ENCODE data around the gene PLGLB2.
"Not testable (repeated sequence)": the region's sequence is repeated elsewhere in the genome, so short reads cannot be mapped to it uniquely, and the experiment has no call there.

Gene PLGLB2

GRCh38 chr2:87747791-87748190, at the start of gene PLGLB2:
PLGLB2 (plus strand) TSS chr2:87748087; CDS start chr2:87748154, 67 bp downstream.
- not testable (repeated sequence) for DNase-seq (ENCODE audit: low spot score in 2 of 2); H3K4me3 Mint-ChIP-seq; H3K4me1 Mint-ChIP-seq; H3K9me3 Mint-ChIP-seq; H3K36me3 Mint-ChIP-seq; ATAC-seq; H3K27ac Mint-ChIP-seq

DNA sequence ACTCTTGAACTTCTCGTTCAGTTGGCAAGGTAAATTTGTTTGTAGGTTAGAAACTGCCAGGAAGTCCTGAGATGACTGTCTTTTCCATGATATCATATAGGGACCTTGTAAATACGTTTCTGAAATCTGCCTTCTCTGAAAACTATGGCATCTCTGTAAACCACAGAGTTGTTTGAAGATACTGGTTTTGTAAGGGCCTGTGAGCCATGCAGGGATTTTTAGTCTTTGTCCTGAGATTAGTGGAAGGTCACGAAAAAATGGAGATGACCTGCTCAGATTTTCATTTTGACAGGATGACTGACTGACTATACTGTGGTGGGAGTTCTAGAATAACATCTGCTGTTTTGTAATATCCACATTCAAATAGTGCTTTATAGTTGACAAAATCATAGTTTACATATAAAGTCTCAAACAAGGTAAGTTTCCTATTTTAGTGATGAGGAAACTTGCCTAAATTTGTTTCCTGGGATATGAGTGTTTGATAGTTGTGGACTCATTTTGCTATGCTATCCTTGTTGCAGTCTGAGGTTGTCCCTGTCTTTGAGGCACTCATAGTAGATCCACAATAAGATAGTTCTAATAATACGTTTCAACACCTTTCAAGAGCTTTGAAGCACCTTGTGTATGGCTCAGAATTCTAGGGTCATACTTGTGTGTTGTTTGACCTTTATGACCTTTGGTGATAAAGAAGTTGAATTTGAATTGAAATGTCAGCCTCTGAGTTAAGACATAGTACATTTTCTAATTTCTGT, 43.1 kb upstream of the PLGLB2 start:
- not testable (repeated sequence) for H3K36me3 Mint-ChIP-seq

DNA sequence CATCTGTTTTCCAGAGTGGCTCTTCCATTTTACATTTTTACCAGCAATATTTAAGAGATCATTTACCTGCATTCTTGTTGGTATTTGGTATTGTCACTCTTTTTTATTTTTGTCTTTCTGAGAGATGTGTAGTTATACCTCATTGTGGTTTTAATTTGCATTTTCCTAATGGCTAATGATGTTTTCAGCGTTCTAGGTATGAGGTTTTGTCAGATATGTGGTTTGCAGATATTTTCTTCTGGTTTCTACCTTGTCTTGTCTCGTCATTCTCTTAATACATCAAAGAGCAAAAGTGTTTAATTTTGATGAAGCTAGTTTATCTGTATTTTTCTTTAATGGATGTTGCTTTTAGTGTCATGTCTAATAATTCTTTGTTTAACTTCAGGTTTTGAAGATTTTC, 39.5 kb upstream of the PLGLB2 start:
- not testable (repeated sequence) for H3K4me3 Mint-ChIP-seq; H3K9me3 Mint-ChIP-seq; H3K36me3 Mint-ChIP-seq; DNase-seq (ENCODE audit: low spot score in 2 of 2); H3K27ac Mint-ChIP-seq; H3K4me1 Mint-ChIP-seq
- peak; percentile 20 for ATAC-seq

More for the DNA sequence above, 43.1 kb upstream of the PLGLB2 start:
- DNase-seq (ENCODE audit: low spot score in 2 of 2); H3K4me1 Mint-ChIP-seq; H3K9me3 Mint-ChIP-seq; H3K4me3 Mint-ChIP-seq: not testable (repeated sequence)
- H3K27ac Mint-ChIP-seq: peak overlapping the region; percentile 86
- ATAC-seq: peak; percentile 95

DNA sequence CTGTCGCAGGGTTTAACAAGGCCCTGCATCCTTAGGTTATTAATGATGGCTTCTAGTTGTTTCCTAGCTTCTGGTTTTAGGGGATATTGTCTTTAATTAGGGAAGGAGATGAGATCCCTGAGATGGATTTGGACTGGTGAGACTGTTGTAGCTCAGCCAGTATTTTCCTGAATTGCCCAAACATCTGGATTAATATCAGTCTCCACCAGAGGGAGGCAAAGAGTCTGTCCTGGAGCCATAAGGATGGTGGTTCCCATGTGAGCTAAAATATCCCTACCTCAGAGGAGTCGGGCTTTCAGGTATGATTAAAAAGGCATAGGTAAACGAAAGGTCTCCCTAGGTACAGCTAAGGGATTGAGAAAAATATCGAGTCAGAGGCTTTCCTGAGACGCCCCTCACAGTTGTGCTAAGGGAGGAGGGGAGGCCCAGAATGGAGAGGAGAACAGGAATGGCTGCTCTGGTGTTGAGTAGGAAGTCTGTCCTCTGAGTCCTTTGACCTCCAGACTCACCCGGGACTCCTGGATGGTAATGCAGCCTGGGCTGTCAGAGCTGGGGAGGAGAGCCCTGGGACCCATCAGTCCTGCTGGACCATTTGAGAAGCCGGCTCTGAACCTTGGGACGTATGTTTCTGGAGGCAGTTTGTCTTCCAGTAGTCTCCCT, 19.8 kb upstream of the PLGLB2 start:
- H3K4me1 Mint-ChIP-seq; H3K36me3 Mint-ChIP-seq; H3K4me3 Mint-ChIP-seq; H3K9me3 Mint-ChIP-seq; H3K27ac Mint-ChIP-seq; DNase-seq (ENCODE audit: low spot score in 2 of 2); ATAC-seq: not testable (repeated sequence)

GRCh38 chr2:87740928-87741327, 7.0 kb upstream of the PLGLB2 start:
- not testable (repeated sequence) for H3K4me1 Mint-ChIP-seq; DNase-seq (ENCODE audit: low spot score in 2 of 2); H3K4me3 Mint-ChIP-seq; H3K36me3 Mint-ChIP-seq; H3K27ac Mint-ChIP-seq; ATAC-seq; H3K9me3 Mint-ChIP-seq

DNA sequence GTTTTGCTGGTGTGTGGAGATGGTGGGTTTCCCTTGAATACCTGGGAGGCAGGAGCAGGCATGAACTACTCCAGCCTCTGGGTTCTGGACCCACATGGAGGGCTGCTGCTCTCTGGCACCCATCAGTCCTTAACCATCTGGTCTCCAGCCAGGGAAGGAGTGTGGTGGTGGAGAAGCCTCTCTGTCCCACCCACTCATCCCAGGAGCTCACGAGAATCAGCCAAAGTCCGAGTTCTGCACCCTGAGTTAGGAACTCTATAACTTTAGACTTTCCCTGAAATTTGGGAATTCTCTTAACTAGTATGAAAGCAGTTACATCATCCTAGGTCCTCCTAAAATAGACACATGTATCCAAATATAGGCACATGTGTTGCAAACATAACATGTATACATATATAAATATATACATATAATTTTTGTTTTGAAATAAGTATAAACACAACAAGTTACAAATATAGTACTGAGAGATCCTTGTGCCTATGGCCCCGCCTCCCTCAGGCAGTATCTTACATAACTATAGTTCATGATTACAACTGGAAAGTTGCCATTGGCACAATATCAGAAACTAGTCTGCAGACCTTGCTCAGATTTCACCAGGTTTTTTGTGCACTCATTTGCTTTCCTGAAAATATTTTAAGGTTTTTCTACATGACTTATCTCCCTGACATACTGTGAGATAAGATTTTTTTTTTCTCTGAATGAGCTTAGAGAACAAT, 5.3 kb upstream of the PLGLB2 start:
- H3K4me3 Mint-ChIP-seq; H3K27ac Mint-ChIP-seq; H3K4me1 Mint-ChIP-seq; H3K9me3 Mint-ChIP-seq; DNase-seq (ENCODE audit: low spot score in 2 of 2); ATAC-seq; H3K36me3 Mint-ChIP-seq: not testable (repeated sequence)

- not testable (repeated sequence) for DNase-seq (ENCODE audit: low spot score in 2 of 2); H3K27ac Mint-ChIP-seq; H3K9me3 Mint-ChIP-seq; H3K4me1 Mint-ChIP-seq; H3K36me3 Mint-ChIP-seq; ATAC-seq; H3K4me3 Mint-ChIP-seq
These were observed 4.2 kb upstream of the PLGLB2 start for GRCh38 chr2:87743638-87744037.

DNA sequence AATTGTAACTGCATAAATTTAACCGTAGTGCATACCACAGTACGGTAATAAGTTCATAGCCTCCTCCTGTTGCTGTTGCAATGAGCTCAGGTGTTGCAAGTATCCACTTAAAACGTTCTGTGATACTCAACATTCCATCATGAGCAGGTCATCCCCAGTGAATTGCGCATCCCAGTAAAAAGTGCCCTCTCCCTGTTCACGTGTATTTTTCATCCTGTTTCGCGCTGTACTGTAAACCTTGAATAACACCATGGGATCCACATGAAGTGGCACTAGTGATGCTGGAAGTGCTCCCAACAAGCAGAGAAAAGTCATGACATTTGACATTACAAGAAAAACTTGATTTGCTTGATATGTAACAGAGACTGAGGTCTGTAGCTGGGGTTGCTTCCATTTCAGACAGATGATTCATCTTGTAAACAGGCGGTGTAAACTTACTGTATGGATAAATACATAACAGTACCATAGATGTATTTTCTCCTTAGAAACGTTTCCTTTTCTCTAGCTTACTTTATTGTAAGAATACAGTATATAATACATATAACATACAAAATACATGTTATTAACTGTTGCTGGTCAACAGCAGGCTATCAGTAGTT, 2.4 kb upstream of the PLGLB2 start:
- H3K27ac Mint-ChIP-seq, H3K4me3 Mint-ChIP-seq, H3K4me1 Mint-ChIP-seq: not testable (repeated sequence)

GRCh38 chr2:87748524-87748923, 637 bp downstream of the PLGLB2 start:
- ATAC-seq; H3K4me3 Mint-ChIP-seq; H3K9me3 Mint-ChIP-seq; DNase-seq (ENCODE audit: low spot score in 2 of 2); H3K4me1 Mint-ChIP-seq; H3K36me3 Mint-ChIP-seq; H3K27ac Mint-ChIP-seq: not testable (repeated sequence)

More for the DNA sequence above, 2.4 kb upstream of the PLGLB2 start:
- not testable (repeated sequence) for ATAC-seq; DNase-seq (ENCODE audit: low spot score in 2 of 2); H3K9me3 Mint-ChIP-seq; H3K36me3 Mint-ChIP-seq

GRCh38 chr2:87750560-87750959, 2.7 kb downstream of the PLGLB2 start:
- not testable (repeated sequence) for H3K27ac Mint-ChIP-seq; DNase-seq (ENCODE audit: low spot score in 2 of 2); ATAC-seq

DNA sequence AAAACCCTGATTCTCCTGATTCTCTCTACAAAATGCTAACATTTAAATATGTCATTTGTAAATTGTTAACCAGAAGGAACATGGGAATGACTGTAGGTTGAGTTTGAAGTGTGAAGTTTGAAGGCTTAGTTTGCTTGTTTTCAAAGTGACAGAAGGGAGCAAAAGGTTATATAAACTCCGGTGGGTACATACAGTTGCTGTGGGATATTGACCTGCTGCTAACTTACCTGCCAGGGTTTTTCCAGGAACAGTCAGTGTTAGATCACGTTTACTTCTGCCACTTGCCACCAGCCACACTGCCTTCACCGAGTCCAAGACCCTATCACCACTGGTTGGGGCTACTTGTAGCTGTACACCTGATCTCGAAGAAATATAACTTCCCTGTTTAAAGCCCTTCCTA, 6.9 kb downstream of the PLGLB2 start:
- H3K4me1 Mint-ChIP-seq; DNase-seq (ENCODE audit: low spot score in 2 of 2); H3K36me3 Mint-ChIP-seq; H3K27ac Mint-ChIP-seq; ATAC-seq; H3K4me3 Mint-ChIP-seq; H3K9me3 Mint-ChIP-seq: not testable (repeated sequence)

More at GRCh38 chr2:87750560-87750959, 2.7 kb downstream of the PLGLB2 start:
- H3K9me3 Mint-ChIP-seq, H3K36me3 Mint-ChIP-seq, H3K4me1 Mint-ChIP-seq, H3K4me3 Mint-ChIP-seq: not testable (repeated sequence)

Data from stimulated activated effector memory CD8-positive, alpha-beta T cell treated with anti-CD3 and anti-CD28 coated beads, Interleukin-12 subunit alpha, Interleukin-12 subunit beta, amount 100 ng/mL, for 72 hours (primary cell).